ENCODE measurements around the gene RALGAPA2. TPM values are rescaled to one million over a fixed set of nuclear protein-coding genes. Genes with fewer than 3 reads are reported as not detected.

RALGAPA2 gene
- total RNA-seq, 3 donors from 2014 or later: 34.6 to 74.1 (median 46.0) TPM

GRCh38 chr20:20457392-20458126 is 254.9 kb downstream of the RALGAPA2 start:
- Histone ChIP-seq H3K4me1 (no peaks in the 10 kb centered on the region), H3K9me3 (no peaks in the 10 kb centered on the region), H3K36me3 (no peaks in the 10 kb centered on the region), H3K27ac (no peak overlapping the region), H3K27me3 (no peaks in the 10 kb centered on the region), H3K4me3 (no peak overlapping the region)
- DNase-seq (ENCODE audit: low spot score in 2 of 2): no peak
- intact Hi-C loops (cut with DNase I; ENCODE audit: low total_unique reads): no loop called here
- TF ChIP-seq, protein P1, sequence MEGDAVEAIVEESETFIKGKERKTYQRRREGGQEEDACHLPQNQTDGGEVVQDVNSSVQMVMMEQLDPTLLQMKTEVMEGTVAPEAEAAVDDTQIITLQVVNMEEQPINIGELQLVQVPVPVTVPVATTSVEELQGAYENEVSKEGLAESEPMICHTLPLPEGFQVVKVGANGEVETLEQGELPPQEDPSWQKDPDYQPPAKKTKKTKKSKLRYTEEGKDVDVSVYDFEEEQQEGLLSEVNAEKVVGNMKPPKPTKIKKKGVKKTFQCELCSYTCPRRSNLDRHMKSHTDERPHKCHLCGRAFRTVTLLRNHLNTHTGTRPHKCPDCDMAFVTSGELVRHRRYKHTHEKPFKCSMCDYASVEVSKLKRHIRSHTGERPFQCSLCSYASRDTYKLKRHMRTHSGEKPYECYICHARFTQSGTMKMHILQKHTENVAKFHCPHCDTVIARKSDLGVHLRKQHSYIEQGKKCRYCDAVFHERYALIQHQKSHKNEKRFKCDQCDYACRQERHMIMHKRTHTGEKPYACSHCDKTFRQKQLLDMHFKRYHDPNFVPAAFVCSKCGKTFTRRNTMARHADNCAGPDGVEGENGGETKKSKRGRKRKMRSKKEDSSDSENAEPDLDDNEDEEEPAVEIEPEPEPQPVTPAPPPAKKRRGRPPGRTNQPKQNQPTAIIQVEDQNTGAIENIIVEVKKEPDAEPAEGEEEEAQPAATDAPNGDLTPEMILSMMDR (IDR thresholded peaks at IDR 0.05): no peak
- TF ChIP-seq POLR2A (IDR thresholded peaks at IDR 0.05): no peak
- TF ChIP-seq POLR2AphosphoS5 (IDR thresholded peaks at IDR 0.05): no peak

DNA sequence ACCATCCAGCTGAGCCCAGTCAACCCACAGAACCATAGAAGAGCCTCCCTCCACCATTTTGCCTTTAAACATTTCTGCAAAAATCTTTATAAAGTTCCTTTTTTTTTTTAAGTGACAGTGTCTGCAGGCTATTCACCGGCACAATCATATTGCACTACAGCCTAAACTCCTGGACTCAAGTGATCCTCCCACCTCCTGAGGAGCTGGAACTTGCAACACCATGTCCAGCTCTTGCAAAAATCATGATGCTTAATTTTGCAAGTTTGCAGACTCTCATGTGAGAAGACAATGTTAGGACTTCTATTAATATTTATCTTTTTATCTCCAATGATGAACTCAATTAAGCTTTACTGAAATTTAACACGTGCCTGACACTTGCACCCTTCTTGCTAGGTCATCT is 255.7 kb downstream of the RALGAPA2 start:
- H3K27ac ChIP-seq: no peak overlapping the region
- no peaks in the 10 kb centered on the region for H3K36me3 ChIP-seq
- no peaks in the 10 kb centered on the region for H3K27me3 ChIP-seq
- no peak for DNase-seq (ENCODE audit: low spot score in 2 of 2)
- H3K9me3 ChIP-seq: no peaks in the 10 kb centered on the region
- TF ChIP-seq POLR2AphosphoS5 (IDR thresholded peaks at IDR 0.05) (no peak), POLR2A (IDR thresholded peaks at IDR 0.05) (no peak)
- TF ChIP-seq, protein P1 (IDR thresholded peaks at IDR 0.05): no peak
- H3K4me1 ChIP-seq: no peaks in the 10 kb centered on the region
- no peak overlapping the region for H3K4me3 ChIP-seq
- intact Hi-C loops (cut with DNase I; ENCODE audit: low total_unique reads): no loop called here

DNA sequence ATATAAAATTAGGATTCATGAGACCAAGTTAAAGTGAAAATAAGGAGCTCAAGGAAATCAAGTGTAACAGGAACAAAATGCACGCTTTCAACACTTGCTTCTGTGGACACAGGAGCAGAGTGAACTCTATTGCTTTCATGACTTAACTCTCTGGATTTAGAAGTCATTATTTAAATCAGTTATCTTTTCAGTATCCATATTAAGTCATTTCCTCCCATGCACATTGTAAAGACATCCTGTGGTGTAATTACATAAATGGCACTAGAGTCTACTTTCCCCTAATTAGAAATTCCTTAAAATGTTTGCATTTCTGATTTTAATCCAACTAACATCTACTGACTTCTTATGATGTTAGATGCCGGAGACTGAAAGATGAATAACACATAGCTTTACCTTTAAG is 256.5 kb downstream of the RALGAPA2 start:
- H3K4me3 ChIP-seq: no peak overlapping the region
- H3K27ac ChIP-seq: no peak overlapping the region
- H3K9me3 ChIP-seq: no peaks in the 10 kb centered on the region
- no peak for DNase-seq (ENCODE audit: low spot score in 2 of 2)
- H3K27me3 ChIP-seq: no peaks in the 10 kb centered on the region
- H3K36me3 ChIP-seq: no peaks in the 10 kb centered on the region
- intact Hi-C loops (cut with DNase I; ENCODE audit: low total_unique reads): no loop called here
- no peaks in the 10 kb centered on the region for H3K4me1 ChIP-seq
- TF ChIP-seq POLR2AphosphoS5 (IDR thresholded peaks at IDR 0.05): no peak
- TF ChIP-seq, protein P1 (IDR thresholded peaks at IDR 0.05): no peak
- TF ChIP-seq POLR2A (IDR thresholded peaks at IDR 0.05): no peak

GRCh38 chr20:20454850-20455627 is 257.4 kb downstream of the RALGAPA2 start:
- Histone ChIP-seq H3K9me3 (no peaks in the 10 kb centered on the region), H3K27ac (no peak overlapping the region), H3K27me3 (no peaks in the 10 kb centered on the region), H3K36me3 (no peaks in the 10 kb centered on the region), H3K4me1 (no peaks in the 10 kb centered on the region), H3K4me3 (no peak overlapping the region)
- TF ChIP-seq, protein P1 (IDR thresholded peaks at IDR 0.05): no peak
- TF ChIP-seq POLR2AphosphoS5 (IDR thresholded peaks at IDR 0.05): no peak
- intact Hi-C loops (cut with DNase I; ENCODE audit: low total_unique reads): loop anchor here (5.0 kb wide), 1 partner anchor 313 kb away; no protein-coding TSS in a partner anchor
- no peak for DNase-seq (ENCODE audit: low spot score in 2 of 2)

- intact Hi-C loops (cut with DNase I; ENCODE audit: low total_unique reads): loop anchor here (5.0 kb wide), 1 partner anchor 312 kb away; no protein-coding TSS in a partner anchor
- no peaks in the 10 kb centered on the region for H3K4me1 ChIP-seq
- H3K36me3 ChIP-seq: no peaks in the 10 kb centered on the region
- no peak overlapping the region for H3K4me3 ChIP-seq
- no peaks in the 10 kb centered on the region for H3K9me3 ChIP-seq
- TF ChIP-seq, protein P1 (IDR thresholded peaks at IDR 0.05): no peak
- TF ChIP-seq POLR2AphosphoS5 (IDR thresholded peaks at IDR 0.05) (no peak), POLR2A (IDR thresholded peaks at IDR 0.05) (no peak)
- H3K27me3 ChIP-seq: no peaks in the 10 kb centered on the region
- no peak for DNase-seq (ENCODE audit: low spot score in 2 of 2)
- no peak overlapping the region for H3K27ac ChIP-seq
Observed at GRCh38 chr20:20454367-20454766, 258.1 kb downstream of the RALGAPA2 start.

All from breast epithelium (tissue), 4 donors.